ENCODE data around the gene C10orf62. TPM values are rescaled to one million over a fixed set of nuclear protein-coding genes. Genes with fewer than 3 reads are reported as not detected.

Gene C10orf62
- total and polyA plus RNA-seq, 9 of the 15 experiments (the other 6 are each of a cell fraction or from before 2014, with no cell fraction given) = not detected

GRCh38 chr10:97548828-97549455 is 40.6 kb upstream of the C10orf62 start:
- in situ Hi-C loops (cut with MboI) (no loop called here), intact Hi-C loops (cut with micrococcal nuclease) (no loop called here)
- H3K9me1 ChIP-seq (ENCODE audit: control insufficient read depth, insufficient read depth, low read length) = no peaks in the 10 kb centered on the region
- no peak overlapping the region for H3K4me2 ChIP-seq (ENCODE audit: insufficient read depth, low read length)
- no TSS peak for BruUV-seq (replicated peaks)
- no peak overlapping the region for H3K4me3 ChIP-seq
- H3K9me3 ChIP-seq (replicated peaks; ENCODE audit: control insufficient read depth, insufficient read depth, low read depth, low read length) = no peaks in the 10 kb centered on the region
- ATAC-seq = no peak
- DNase-seq (ENCODE audit: extremely low read depth in 1 of 4, low spot score in 3 of 4) = no peak
- no peaks in the 10 kb centered on the region for H3K79me2 ChIP-seq (ENCODE audit: control insufficient read depth, insufficient read depth, low read length)
- H3K4me1 ChIP-seq (replicated peaks in 1 of 2; ENCODE audit: control insufficient read depth in 2 of 2, insufficient read depth in 2 of 2, low read length in 2 of 2) = peaks cover 0 to under 1% of the 10 kb centered on the region in 2 experiments; a peak in 2 of 5 replicates
- FAIRE-seq = no peak
- H3K27me3 ChIP-seq (ENCODE audit: control insufficient read depth in 2 of 2, insufficient read depth in 2 of 2, low read length in 2 of 2) = no peaks in the 10 kb centered on the region
- WGBS (ENCODE audit: insufficient coverage, low coverage, missing lambda C conversion rate) = 41% methylated on average over 3 of the region's 13 CpGs
- no peaks in the 10 kb centered on the region for H4K20me1 ChIP-seq (replicated peaks; ENCODE audit: control insufficient read depth, insufficient read depth, low read length)
- peak overlapping the region in 1 of 2 experiments; percentile 52; a peak in 1 of 4 replicates for H3K9ac ChIP-seq (ENCODE audit: insufficient read depth in 1 of 2, low read depth in 2 of 2, low read length in 2 of 2)
- H3K36me3 ChIP-seq (ENCODE audit: control insufficient read depth, insufficient read depth, low read length) = no peaks in the 10 kb centered on the region
- no peak overlapping the region for H3K27ac ChIP-seq (ENCODE audit: extremely low read depth, low read depth, low read length)
- ChIA-PET CTCF (ENCODE audit: low intra/inter-chr PET ratio) (no interaction called here), POLR2A (interaction anchor here (0.6 to 0.8 kb wide), 3 partner anchors 10 to 134 kb away, joined by 3 read pairs; no protein-coding TSS in a partner anchor)
- H2AFZ ChIP-seq (ENCODE audit: low read depth, low read length) = no peak overlapping the region
- no peak for TF ChIP-seq ZNF124 (CRISPR knock-in tag; IDR thresholded peaks at IDR 0.05)
- TF ChIP-seq, protein P1, sequence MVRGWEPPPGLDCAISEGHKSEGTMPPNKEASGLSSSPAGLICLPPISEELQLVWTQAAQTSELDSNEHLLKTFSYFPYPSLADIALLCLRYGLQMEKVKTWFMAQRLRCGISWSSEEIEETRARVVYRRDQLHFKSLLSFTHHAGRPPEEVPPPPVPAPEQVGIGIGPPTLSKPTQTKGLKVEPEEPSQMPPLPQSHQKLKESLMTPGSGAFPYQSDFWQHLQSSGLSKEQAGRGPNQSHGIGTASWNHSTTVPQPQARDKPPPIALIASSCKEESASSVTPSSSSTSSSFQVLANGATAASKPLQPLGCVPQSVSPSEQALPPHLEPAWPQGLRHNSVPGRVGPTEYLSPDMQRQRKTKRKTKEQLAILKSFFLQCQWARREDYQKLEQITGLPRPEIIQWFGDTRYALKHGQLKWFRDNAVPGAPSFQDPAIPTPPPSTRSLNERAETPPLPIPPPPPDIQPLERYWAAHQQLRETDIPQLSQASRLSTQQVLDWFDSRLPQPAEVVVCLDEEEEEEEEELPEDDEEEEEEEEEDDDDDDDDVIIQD (CRISPR knock-in tag; IDR thresholded peaks at IDR 0.05) = no peak
- TF ChIP-seq, protein P2, sequence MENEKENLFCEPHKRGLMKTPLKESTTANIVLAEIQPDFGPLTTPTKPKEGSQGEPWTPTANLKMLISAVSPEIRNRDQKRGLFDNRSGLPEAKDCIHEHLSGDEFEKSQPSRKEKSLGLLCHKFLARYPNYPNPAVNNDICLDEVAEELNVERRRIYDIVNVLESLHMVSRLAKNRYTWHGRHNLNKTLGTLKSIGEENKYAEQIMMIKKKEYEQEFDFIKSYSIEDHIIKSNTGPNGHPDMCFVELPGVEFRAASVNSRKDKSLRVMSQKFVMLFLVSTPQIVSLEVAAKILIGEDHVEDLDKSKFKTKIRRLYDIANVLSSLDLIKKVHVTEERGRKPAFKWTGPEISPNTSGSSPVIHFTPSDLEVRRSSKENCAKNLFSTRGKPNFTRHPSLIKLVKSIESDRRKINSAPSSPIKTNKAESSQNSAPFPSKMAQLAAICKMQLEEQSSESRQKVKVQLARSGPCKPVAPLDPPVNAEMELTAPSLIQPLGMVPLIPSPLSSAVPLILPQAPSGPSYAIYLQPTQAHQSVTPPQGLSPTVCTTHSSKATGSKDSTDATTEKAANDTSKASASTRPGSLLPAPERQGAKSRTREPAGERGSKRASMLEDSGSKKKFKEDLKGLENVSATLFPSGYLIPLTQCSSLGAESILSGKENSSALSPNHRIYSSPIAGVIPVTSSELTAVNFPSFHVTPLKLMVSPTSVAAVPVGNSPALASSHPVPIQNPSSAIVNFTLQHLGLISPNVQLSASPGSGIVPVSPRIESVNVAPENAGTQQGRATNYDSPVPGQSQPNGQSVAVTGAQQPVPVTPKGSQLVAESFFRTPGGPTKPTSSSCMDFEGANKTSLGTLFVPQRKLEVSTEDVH (IDR thresholded peaks at IDR 0.05; ENCODE audit: low read depth, partially characterized antibody) = no peak
- no peak for TF ChIP-seq POLR2A (conservative IDR thresholded peaks at IDR 0.05)
- TF ChIP-seq, protein P3, sequence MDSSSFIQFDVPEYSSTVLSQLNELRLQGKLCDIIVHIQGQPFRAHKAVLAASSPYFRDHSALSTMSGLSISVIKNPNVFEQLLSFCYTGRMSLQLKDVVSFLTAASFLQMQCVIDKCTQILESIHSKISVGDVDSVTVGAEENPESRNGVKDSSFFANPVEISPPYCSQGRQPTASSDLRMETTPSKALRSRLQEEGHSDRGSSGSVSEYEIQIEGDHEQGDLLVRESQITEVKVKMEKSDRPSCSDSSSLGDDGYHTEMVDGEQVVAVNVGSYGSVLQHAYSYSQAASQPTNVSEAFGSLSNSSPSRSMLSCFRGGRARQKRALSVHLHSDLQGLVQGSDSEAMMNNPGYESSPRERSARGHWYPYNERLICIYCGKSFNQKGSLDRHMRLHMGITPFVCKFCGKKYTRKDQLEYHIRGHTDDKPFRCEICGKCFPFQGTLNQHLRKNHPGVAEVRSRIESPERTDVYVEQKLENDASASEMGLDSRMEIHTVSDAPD (CRISPR knock-in tag; IDR thresholded peaks at IDR 0.05) = no peak
- no peak for TF ChIP-seq C11orf30 (IDR thresholded peaks at IDR 0.05; ENCODE audit: low read depth)
- no peak for TF ChIP-seq KLF10 (CRISPR knock-in tag; IDR thresholded peaks at IDR 0.05)
- TF ChIP-seq TFAP4 (CRISPR knock-in tag; IDR thresholded peaks at IDR 0.05; ENCODE audit: borderline replicate concordance) = no peak
- TF ChIP-seq, protein P4, sequence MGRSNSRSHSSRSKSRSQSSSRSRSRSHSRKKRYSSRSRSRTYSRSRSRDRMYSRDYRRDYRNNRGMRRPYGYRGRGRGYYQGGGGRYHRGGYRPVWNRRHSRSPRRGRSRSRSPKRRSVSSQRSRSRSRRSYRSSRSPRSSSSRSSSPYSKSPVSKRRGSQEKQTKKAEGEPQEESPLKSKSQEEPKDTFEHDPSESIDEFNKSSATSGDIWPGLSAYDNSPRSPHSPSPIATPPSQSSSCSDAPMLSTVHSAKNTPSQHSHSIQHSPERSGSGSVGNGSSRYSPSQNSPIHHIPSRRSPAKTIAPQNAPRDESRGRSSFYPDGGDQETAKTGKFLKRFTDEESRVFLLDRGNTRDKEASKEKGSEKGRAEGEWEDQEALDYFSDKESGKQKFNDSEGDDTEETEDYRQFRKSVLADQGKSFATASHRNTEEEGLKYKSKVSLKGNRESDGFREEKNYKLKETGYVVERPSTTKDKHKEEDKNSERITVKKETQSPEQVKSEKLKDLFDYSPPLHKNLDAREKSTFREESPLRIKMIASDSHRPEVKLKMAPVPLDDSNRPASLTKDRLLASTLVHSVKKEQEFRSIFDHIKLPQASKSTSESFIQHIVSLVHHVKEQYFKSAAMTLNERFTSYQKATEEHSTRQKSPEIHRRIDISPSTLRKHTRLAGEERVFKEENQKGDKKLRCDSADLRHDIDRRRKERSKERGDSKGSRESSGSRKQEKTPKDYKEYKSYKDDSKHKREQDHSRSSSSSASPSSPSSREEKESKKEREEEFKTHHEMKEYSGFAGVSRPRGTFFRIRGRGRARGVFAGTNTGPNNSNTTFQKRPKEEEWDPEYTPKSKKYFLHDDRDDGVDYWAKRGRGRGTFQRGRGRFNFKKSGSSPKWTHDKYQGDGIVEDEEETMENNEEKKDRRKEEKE (IDR thresholded peaks at IDR 0.05; ENCODE audit: borderline replicate concordance in 1 of 2, control insufficient read depth in 1 of 2, low read depth in 2 of 2, low read length in 1 of 2) = no peak
- no peak for TF ChIP-seq MTA1 (IDR thresholded peaks at IDR 0.05; ENCODE audit: borderline replicate concordance)
- no peak for TF ChIP-seq ZBTB1 (CRISPR knock-in tag; IDR thresholded peaks at IDR 0.05; ENCODE audit: borderline replicate concordance, low read depth)
- no peak for TF ChIP-seq BCOR (IDR thresholded peaks at IDR 0.05)

All from K562 (cell line).